ENCODE data around the gene SEMA3B.

The SEMA3B gene

DNA sequence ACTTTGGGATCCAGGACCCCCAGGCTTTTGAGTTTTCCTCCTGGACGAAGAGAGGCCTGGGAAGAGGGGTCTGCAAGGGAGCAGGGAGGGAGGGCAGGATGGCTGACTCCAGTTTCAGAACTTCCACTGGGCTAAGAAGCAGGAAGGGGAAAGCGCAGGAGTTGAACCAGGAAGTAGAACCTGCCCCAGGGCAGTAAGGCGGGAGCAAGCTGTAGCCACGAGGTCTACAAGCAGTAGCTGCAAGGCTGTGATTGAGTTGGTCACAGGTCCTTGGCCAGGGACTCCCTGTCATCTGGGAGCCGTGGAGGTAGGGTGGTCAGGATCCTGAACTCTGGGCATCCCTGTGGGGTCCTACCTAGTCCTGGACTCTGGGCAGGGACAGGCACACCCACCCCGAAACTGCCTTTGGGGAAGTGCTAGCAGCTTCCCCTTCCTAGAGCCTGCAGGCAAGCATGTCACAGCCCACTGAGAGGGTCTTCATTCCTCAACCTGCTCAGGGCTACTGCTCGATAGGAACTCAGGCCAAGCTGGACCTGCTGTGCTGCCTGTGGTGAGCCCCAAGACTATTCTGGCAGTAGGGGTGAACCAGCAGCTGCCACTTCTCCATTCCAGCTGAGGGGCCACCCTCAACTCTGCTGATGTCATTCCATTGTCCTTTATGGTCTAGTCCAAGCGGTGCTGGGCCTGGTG, 38.7 kb upstream of the SEMA3B start:
- H3K27me3 ChIP-seq (replicated peaks) = no peaks in the 10 kb centered on the region
- no peak for DNase-seq
- H3K27ac ChIP-seq = no peak overlapping the region
- no peak overlapping the region for H3K4me3 ChIP-seq (ENCODE audit: low read depth, low read length)
- TF ChIP-seq, protein P1, sequence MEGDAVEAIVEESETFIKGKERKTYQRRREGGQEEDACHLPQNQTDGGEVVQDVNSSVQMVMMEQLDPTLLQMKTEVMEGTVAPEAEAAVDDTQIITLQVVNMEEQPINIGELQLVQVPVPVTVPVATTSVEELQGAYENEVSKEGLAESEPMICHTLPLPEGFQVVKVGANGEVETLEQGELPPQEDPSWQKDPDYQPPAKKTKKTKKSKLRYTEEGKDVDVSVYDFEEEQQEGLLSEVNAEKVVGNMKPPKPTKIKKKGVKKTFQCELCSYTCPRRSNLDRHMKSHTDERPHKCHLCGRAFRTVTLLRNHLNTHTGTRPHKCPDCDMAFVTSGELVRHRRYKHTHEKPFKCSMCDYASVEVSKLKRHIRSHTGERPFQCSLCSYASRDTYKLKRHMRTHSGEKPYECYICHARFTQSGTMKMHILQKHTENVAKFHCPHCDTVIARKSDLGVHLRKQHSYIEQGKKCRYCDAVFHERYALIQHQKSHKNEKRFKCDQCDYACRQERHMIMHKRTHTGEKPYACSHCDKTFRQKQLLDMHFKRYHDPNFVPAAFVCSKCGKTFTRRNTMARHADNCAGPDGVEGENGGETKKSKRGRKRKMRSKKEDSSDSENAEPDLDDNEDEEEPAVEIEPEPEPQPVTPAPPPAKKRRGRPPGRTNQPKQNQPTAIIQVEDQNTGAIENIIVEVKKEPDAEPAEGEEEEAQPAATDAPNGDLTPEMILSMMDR (IDR thresholded peaks at IDR 0.05; ENCODE audit: low read depth, low read length, missing control alignments) = no peak
- in situ Hi-C loops (cut with HindIII; ENCODE audit: low pct_ligation_motif_present, low sequenced_read_pairs) = no loop called here
- H3K36me3 ChIP-seq (replicated peaks) = no peaks in the 10 kb centered on the region

GRCh38 chr3:50230794-50231125, 38.2 kb upstream of the SEMA3B start:
- Histone ChIP-seq H3K4me3 (ENCODE audit: low read depth, low read length) (no peak overlapping the region), H3K27ac (no peak overlapping the region), H3K36me3 (replicated peaks) (no peaks in the 10 kb centered on the region), H3K27me3 (replicated peaks) (no peaks in the 10 kb centered on the region)
- DNase-seq = no peak
- TF ChIP-seq, protein P1 (IDR thresholded peaks at IDR 0.05; ENCODE audit: low read depth, low read length, missing control alignments) = no peak
- in situ Hi-C loops (cut with HindIII; ENCODE audit: low pct_ligation_motif_present, low sequenced_read_pairs) = no loop called here

GRCh38 chr3:50231581-50231980, 37.4 kb upstream of the SEMA3B start:
- Histone ChIP-seq H3K27ac (no peak overlapping the region), H3K4me3 (ENCODE audit: low read depth, low read length) (no peak overlapping the region), H3K36me3 (replicated peaks) (no peaks in the 10 kb centered on the region), H3K27me3 (replicated peaks) (no peaks in the 10 kb centered on the region)
- no peak for DNase-seq
- in situ Hi-C loops (cut with HindIII; ENCODE audit: low pct_ligation_motif_present, low sequenced_read_pairs) = no loop called here
- TF ChIP-seq, protein P1 (IDR thresholded peaks at IDR 0.05; ENCODE audit: low read depth, low read length, missing control alignments) = no peak

DNA sequence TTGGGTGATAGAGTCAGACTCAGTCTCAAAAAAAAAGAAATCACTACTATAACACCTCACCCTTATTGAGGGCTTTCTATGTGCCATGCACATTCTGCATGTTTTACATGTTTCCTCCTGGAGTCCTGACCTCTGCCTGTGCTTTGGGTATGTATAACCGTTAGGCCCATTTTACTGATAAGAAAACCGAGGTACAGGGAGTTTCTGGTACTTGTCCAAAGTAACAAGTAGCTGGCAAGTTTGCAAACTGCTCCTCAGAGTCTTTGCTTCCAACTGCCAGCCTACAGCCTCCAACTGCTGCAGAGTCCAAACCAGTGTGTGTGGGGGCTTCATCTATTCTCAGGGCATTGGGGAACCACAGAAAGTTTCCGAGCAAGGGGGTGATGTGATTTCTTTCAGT, 36.6 kb upstream of the SEMA3B start:
- Histone ChIP-seq H3K36me3 (replicated peaks) (no peaks in the 10 kb centered on the region), H3K4me3 (ENCODE audit: low read depth, low read length) (no peak overlapping the region), H3K27ac (no peak overlapping the region), H3K27me3 (replicated peaks) (no peaks in the 10 kb centered on the region)
- no peak for DNase-seq
- TF ChIP-seq, protein P1 (IDR thresholded peaks at IDR 0.05; ENCODE audit: low read depth, low read length, missing control alignments) = no peak
- in situ Hi-C loops (cut with HindIII; ENCODE audit: low pct_ligation_motif_present, low sequenced_read_pairs) = no loop called here

GRCh38 chr3:50233176-50233575, 35.8 kb upstream of the SEMA3B start:
- Histone ChIP-seq H3K36me3 (replicated peaks) (no peaks in the 10 kb centered on the region), H3K4me3 (ENCODE audit: low read depth, low read length) (no peak overlapping the region), H3K27me3 (replicated peaks) (no peaks in the 10 kb centered on the region), H3K27ac (no peak overlapping the region)
- TF ChIP-seq, protein P1 (IDR thresholded peaks at IDR 0.05; ENCODE audit: low read depth, low read length, missing control alignments) = no peak
- DNase-seq = no peak
- in situ Hi-C loops (cut with HindIII; ENCODE audit: low pct_ligation_motif_present, low sequenced_read_pairs) = no loop called here

Measured in brain microvascular endothelial cell (primary cell).